GM18505 (cell line): Measurements from ENCODE around the gene PHKA2.
"Not testable (repeated sequence)": the region's sequence is repeated elsewhere in the genome, so short reads cannot be mapped to it uniquely, and the experiment has no call there.

Source experiments
- ATAC-seq: cut with Tn5 transposase; IDR thresholded peaks from one replicate; pipeline ENCODE4 v1.9.1; 2021; ENCODE audit not compliant: unreplicated experiment
- POLR2A ChIP-seq: IDR thresholded peaks from 4 replicates; pipeline ENCODE4 v1.6.1; 2011; ENCODE audit warnings: borderline replicate concordance; ENCODE audit not compliant: insufficient read depth, insufficient read length; ENCODE audit errors: extremely low read depth

The PHKA2 gene

DNA sequence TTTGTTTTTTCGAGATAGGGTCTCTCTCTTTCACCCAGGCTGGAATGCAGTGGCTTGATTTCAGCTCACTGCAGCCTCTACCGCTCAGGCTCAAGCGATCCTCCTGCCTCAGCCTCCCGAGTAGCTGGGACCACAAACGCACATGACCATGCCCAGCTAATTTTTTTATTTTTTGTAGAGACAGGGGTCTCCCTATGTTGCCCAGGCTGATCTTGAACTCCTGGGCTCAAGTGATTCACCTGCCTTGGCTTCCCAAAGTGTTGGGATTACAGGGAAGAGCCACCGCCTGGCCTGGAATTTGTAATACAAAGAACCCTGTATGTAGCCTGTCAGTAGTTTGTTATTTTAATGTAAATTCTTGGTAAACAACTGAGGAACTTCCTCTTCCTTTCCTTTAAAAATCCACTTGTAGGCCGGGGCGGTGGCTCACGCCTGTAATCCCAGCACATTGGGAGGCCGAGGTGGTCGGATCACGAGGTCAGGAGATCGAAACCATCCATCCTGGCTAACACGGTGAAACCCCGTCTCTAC lies 119.5 kb downstream of the PHKA2 start:
- no peak for ATAC-seq
- no peak for TF ChIP-seq POLR2A

DNA sequence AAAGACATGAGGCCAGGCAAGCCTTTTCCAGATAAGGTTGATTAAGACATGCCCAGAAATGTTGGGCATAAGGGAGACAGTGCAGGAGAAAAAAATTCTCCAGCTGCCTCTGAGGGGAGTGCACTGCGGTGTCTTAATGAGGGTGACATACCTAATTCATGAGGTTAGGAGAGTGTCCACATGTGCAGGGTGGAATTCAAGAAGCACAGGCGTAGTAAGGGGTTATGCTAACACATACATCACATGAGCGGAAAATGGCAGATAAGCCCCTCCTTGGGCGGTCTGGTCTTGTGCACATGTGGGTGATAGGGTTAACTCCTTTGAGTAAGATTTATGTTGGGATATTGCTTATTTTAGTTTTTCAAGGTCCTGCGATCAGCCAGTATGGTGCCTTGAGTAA lies 122.4 kb downstream of the PHKA2 start:
- no peak for ATAC-seq
- no peak for TF ChIP-seq POLR2A

DNA sequence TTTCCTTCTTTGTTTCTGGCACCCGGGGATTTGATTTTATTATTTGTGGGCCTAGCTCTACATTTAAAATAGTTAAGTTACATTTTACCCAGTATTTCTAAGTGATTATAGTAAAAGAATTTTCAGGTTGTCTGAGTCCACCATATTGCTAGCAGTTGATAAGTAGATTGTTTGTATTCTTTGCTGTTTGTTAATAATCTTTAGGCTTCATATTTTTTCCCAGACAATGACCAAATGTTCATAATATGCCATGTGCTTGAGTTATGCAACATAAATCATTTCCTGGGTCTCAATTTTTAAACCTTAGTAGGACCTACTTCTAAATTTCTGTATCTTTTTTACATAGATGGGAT lies 127.3 kb downstream of the PHKA2 start:
- no peak for TF ChIP-seq POLR2A
- ATAC-seq, result no peak

DNA sequence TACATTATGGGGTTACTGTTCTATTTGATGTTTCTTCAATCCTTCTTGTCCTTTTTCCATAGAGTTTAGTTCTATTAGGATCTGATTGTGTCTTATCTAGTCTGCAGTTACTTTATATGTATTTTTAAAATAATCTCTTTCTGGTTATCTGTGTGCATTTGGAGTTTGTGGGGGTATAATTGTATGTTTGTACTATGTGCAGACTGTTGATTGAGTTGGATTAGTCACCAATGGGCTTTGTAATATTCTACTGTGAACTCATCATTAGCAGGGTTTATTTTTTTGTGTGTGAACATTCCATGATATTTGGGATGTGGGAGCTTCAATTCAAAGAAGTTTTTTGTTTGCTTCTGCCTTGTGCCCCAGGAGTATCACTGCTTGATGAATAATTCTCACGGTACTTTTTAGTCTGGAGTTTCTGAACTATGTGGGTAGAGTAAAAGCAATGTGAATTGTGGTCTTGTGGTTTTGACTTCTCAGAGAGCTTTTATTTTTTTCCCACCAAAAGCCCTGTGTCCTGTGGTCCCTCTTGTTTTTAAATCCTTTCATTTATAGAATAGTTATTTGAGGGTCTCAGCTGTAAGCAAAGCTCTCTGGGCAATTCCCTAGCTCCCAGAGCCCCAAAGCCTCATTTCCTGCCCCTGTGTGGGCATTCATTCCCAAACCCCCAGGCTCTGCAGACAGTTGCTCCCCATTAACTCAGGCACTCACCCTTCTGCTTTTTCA lies 127.8 kb downstream of the PHKA2 start:
- peak; percentile 94 for ATAC-seq

DNA sequence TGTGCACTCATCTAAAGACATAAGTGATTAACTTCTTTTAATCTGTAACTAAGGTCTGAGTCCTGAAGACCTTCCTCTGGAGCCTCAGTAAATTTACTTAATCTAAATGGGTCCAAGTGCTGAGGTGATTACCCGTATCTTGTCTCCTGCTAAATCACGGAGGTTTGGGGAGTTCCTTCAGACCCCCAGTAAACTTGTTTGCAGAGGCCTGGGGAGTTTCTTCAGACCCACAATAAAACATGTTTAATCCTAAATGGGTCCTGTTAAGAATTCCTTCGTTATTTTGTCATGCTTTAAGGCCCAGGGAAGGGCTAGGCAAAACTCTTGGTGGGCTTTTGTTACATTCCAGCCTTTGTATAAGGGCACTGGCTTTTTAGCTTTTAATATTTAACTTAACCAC lies 136.0 kb downstream of the PHKA2 start:
- not testable (repeated sequence) for ATAC-seq

More for the DNA sequence above, 127.8 kb downstream of the PHKA2 start:
- TF ChIP-seq POLR2A, result no peak
